ENCODE results near the gene LHPP. TPM values are rescaled to one million over a fixed set of nuclear protein-coding genes. Genes with fewer than 3 reads are reported as not detected.

The LHPP gene
- total and polyA plus RNA-seq, 2 donors (not counting 1 experiment from before 2014, with no cell fraction given): 10.2 to 15.6 TPM

- H3K27ac ChIP-seq (ENCODE audit: insufficient read depth, low read length): no peak overlapping the region
- no peaks in the 10 kb centered on the region for H4K20me1 ChIP-seq (ENCODE audit: control insufficient read depth, extremely low read depth, insufficient read depth, low read length)
- peak; percentile 61 to 86 for DNase-seq (ENCODE audit: low read depth in 2 of 2)
- no peaks in the 10 kb centered on the region for H3K9me3 ChIP-seq (ENCODE audit: control insufficient read depth, insufficient read depth, low read depth, low read length)
- H3K27me3 ChIP-seq (ENCODE audit: control insufficient read depth, insufficient read depth, low read length): no peaks in the 10 kb centered on the region
- no peaks in the 10 kb centered on the region for H3K79me2 ChIP-seq (ENCODE audit: control insufficient read depth, insufficient read depth, low read length)
- no peak overlapping the region for H3K4me3 ChIP-seq (replicated peaks in 1 of 4; ENCODE audit: control extremely low read depth in 1 of 4, insufficient read depth in 1 of 4, low read depth in 3 of 4, low read length in 4 of 4)
- no peaks in the 10 kb centered on the region for H3K4me1 ChIP-seq (ENCODE audit: control insufficient read depth, extremely low read depth, insufficient read depth, low read length)
- H3K36me3 ChIP-seq (ENCODE audit: control insufficient read depth, insufficient read depth, low read length): no peaks in the 10 kb centered on the region
- H2AFZ ChIP-seq (ENCODE audit: low read length): no peak overlapping the region
- H3K9ac ChIP-seq (ENCODE audit: insufficient read depth, low read length): no peak overlapping the region
- H3K4me2 ChIP-seq (ENCODE audit: extremely low read depth, insufficient read depth, low read length): no peak overlapping the region
- TF ChIP-seq EZH2 (IDR thresholded peaks at IDR 0.05; ENCODE audit: low read length, missing control alignments): peak; percentile 61
- TF ChIP-seq, protein P1, sequence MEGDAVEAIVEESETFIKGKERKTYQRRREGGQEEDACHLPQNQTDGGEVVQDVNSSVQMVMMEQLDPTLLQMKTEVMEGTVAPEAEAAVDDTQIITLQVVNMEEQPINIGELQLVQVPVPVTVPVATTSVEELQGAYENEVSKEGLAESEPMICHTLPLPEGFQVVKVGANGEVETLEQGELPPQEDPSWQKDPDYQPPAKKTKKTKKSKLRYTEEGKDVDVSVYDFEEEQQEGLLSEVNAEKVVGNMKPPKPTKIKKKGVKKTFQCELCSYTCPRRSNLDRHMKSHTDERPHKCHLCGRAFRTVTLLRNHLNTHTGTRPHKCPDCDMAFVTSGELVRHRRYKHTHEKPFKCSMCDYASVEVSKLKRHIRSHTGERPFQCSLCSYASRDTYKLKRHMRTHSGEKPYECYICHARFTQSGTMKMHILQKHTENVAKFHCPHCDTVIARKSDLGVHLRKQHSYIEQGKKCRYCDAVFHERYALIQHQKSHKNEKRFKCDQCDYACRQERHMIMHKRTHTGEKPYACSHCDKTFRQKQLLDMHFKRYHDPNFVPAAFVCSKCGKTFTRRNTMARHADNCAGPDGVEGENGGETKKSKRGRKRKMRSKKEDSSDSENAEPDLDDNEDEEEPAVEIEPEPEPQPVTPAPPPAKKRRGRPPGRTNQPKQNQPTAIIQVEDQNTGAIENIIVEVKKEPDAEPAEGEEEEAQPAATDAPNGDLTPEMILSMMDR (conservative IDR thresholded peaks at IDR 0.05 in 1 of 2, IDR thresholded peaks at IDR 0.05 in 1 of 2; ENCODE audit: low read depth in 1 of 2, low read length in 2 of 2): no peak
These were observed 98.9 kb downstream of the LHPP start for GRCh38 chr10:124560377-124561105.

- H3K4me2 ChIP-seq (ENCODE audit: extremely low read depth, insufficient read depth, low read length): no peak overlapping the region
- no peak for DNase-seq (ENCODE audit: low read depth in 2 of 2)
- H3K27me3 ChIP-seq (ENCODE audit: control insufficient read depth, insufficient read depth, low read length): no peaks in the 10 kb centered on the region
- H3K4me3 ChIP-seq (replicated peaks in 1 of 4; ENCODE audit: control extremely low read depth in 1 of 4, insufficient read depth in 1 of 4, low read depth in 3 of 4, low read length in 4 of 4): no peak overlapping the region
- H3K36me3 ChIP-seq (ENCODE audit: control insufficient read depth, insufficient read depth, low read length): no peaks in the 10 kb centered on the region
- H4K20me1 ChIP-seq (ENCODE audit: control insufficient read depth, extremely low read depth, insufficient read depth, low read length): no peaks in the 10 kb centered on the region
- no peaks in the 10 kb centered on the region for H3K9me3 ChIP-seq (ENCODE audit: control insufficient read depth, insufficient read depth, low read depth, low read length)
- H3K4me1 ChIP-seq (ENCODE audit: control insufficient read depth, extremely low read depth, insufficient read depth, low read length): no peaks in the 10 kb centered on the region
- TF ChIP-seq EZH2 (IDR thresholded peaks at IDR 0.05; ENCODE audit: low read length, missing control alignments): no peak
- TF ChIP-seq, protein P1 (conservative IDR thresholded peaks at IDR 0.05 in 1 of 2, IDR thresholded peaks at IDR 0.05 in 1 of 2; ENCODE audit: low read depth in 1 of 2, low read length in 2 of 2): no peak
- no peak overlapping the region for H3K27ac ChIP-seq (ENCODE audit: insufficient read depth, low read length)
- H3K9ac ChIP-seq (ENCODE audit: insufficient read depth, low read length): no peak overlapping the region
- no peak overlapping the region for H2AFZ ChIP-seq (ENCODE audit: low read length)
- no peaks in the 10 kb centered on the region for H3K79me2 ChIP-seq (ENCODE audit: control insufficient read depth, insufficient read depth, low read length)
These were observed 99.6 kb downstream of the LHPP start for GRCh38 chr10:124561206-124561605.

- Histone ChIP-seq H3K27ac (ENCODE audit: insufficient read depth, low read length) (no peak overlapping the region), H3K9me3 (ENCODE audit: control insufficient read depth, insufficient read depth, low read depth, low read length) (no peaks in the 10 kb centered on the region), H3K79me2 (ENCODE audit: control insufficient read depth, insufficient read depth, low read length) (no peaks in the 10 kb centered on the region), H4K20me1 (ENCODE audit: control insufficient read depth, extremely low read depth, insufficient read depth, low read length) (no peaks in the 10 kb centered on the region), H3K36me3 (ENCODE audit: control insufficient read depth, insufficient read depth, low read length) (no peaks in the 10 kb centered on the region), H3K4me1 (ENCODE audit: control insufficient read depth, extremely low read depth, insufficient read depth, low read length) (no peaks in the 10 kb centered on the region), H3K4me2 (ENCODE audit: extremely low read depth, insufficient read depth, low read length) (no peak overlapping the region), H3K27me3 (ENCODE audit: control insufficient read depth, insufficient read depth, low read length) (no peaks in the 10 kb centered on the region), H3K4me3 (replicated peaks in 1 of 4; ENCODE audit: control extremely low read depth in 1 of 4, insufficient read depth in 1 of 4, low read depth in 3 of 4, low read length in 4 of 4) (no peak overlapping the region), H2AFZ (ENCODE audit: low read length) (no peak overlapping the region), H3K9ac (ENCODE audit: insufficient read depth, low read length) (no peak overlapping the region)
- DNase-seq (ENCODE audit: low read depth in 2 of 2): no peak
- no peak for TF ChIP-seq EZH2 (IDR thresholded peaks at IDR 0.05; ENCODE audit: low read length, missing control alignments)
- TF ChIP-seq, protein P1 (conservative IDR thresholded peaks at IDR 0.05 in 1 of 2, IDR thresholded peaks at IDR 0.05 in 1 of 2; ENCODE audit: low read depth in 1 of 2, low read length in 2 of 2): no peak
These were observed 100.9 kb downstream of the LHPP start for GRCh38 chr10:124562425-124563060.
